PFSK-1 (cell line): Measurements from ENCODE around the gene TTLL11.

Experiments
- FOXP2 ChIP-seq: optimal IDR thresholded peaks from 2 replicates; pipeline ENCODE3; 2011; ENCODE audit warnings: borderline replicate concordance, control low read depth, inconsistent platforms; ENCODE audit not compliant: insufficient read depth; ENCODE audit errors: extremely low read length, extremely low read depth
- POLR2AphosphoS5 ChIP-seq: IDR thresholded peaks from 2 replicates; pipeline ENCODE4 v1.6.1; 2012; ENCODE audit warnings: low read depth, mild to moderate bottlenecking, control low read depth, low read length, moderate library complexity
- SIN3A ChIP-seq: IDR thresholded peaks from 2 replicates; pipeline ENCODE4 v1.6.1; 2012; ENCODE audit warnings: mild to moderate bottlenecking, low read length, moderate library complexity, borderline replicate concordance; ENCODE audit not compliant: insufficient read depth
- TAF1 ChIP-seq: IDR thresholded peaks from 2 replicates; pipeline ENCODE4 v1.6.1; 2012; ENCODE audit warnings: low read length, control low read depth, borderline replicate concordance; ENCODE audit not compliant: insufficient read depth
- TF ChIP-seq, protein P1 (sequence below), 2 experiments: IDR thresholded peaks; 2 replicates each; pipeline versions ENCODE4 v1.6.1 to v1.8.0; 2011 to 2012; ENCODE audit warnings: low read depth in 2 of 2, low read length in 2 of 2, control low read depth in 1 of 2, inconsistent platforms in 1 of 2, mild to moderate bottlenecking in 1 of 2, moderate library complexity in 1 of 2; ENCODE audit not compliant: insufficient read depth in 1 of 2

The TTLL11 gene

DNA sequence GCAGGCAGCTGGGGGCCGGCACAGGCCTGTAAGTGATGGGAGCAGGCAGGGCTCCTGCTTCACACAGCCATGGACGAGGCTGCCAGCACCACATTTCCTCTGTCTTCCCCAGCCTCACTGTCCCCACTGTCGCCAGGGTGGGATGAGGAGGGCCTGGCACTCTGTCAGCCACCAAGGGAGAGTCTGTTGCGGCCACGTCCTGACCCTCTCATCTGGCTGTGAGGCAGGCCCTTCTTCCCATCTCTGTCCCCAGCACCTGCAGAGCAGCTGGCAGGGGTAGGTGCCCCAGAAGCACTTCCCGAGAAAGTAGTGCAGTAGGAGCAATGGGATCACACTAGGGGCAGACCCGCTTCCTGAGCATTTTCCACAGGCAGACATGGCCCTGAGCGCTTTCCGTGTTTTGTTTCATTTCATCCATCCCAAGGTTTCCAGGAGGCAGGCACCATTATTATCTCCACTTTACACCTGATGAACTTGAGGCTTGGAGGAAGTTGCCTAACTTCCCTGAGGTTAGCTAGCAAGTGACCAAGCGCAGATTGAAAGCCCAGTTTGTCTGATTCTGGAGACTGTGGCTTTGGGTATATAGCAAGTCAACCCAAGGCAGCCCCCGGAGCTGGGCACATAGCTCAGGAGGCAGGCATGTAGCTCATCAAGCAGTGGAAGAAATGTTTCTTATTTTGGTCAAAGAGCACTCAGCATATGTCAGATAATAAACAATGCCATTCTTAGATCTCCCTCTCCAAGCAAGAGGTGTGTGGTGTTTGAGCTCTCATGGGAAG lies 239.3 kb downstream of the TTLL11 start:
- TF ChIP-seq SIN3A (no peak), TAF1 (no peak), FOXP2 (no peak), POLR2AphosphoS5 (no peak)
- TF ChIP-seq, protein P1, sequence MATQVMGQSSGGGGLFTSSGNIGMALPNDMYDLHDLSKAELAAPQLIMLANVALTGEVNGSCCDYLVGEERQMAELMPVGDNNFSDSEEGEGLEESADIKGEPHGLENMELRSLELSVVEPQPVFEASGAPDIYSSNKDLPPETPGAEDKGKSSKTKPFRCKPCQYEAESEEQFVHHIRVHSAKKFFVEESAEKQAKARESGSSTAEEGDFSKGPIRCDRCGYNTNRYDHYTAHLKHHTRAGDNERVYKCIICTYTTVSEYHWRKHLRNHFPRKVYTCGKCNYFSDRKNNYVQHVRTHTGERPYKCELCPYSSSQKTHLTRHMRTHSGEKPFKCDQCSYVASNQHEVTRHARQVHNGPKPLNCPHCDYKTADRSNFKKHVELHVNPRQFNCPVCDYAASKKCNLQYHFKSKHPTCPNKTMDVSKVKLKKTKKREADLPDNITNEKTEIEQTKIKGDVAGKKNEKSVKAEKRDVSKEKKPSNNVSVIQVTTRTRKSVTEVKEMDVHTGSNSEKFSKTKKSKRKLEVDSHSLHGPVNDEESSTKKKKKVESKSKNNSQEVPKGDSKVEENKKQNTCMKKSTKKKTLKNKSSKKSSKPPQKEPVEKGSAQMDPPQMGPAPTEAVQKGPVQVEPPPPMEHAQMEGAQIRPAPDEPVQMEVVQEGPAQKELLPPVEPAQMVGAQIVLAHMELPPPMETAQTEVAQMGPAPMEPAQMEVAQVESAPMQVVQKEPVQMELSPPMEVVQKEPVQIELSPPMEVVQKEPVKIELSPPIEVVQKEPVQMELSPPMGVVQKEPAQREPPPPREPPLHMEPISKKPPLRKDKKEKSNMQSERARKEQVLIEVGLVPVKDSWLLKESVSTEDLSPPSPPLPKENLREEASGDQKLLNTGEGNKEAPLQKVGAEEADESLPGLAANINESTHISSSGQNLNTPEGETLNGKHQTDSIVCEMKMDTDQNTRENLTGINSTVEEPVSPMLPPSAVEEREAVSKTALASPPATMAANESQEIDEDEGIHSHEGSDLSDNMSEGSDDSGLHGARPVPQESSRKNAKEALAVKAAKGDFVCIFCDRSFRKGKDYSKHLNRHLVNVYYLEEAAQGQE (IDR thresholded peaks at IDR 0.05; ENCODE audit: insufficient read depth in 1 of 2, low read depth in 2 of 2, low read length in 2 of 2) = no peak

DNA sequence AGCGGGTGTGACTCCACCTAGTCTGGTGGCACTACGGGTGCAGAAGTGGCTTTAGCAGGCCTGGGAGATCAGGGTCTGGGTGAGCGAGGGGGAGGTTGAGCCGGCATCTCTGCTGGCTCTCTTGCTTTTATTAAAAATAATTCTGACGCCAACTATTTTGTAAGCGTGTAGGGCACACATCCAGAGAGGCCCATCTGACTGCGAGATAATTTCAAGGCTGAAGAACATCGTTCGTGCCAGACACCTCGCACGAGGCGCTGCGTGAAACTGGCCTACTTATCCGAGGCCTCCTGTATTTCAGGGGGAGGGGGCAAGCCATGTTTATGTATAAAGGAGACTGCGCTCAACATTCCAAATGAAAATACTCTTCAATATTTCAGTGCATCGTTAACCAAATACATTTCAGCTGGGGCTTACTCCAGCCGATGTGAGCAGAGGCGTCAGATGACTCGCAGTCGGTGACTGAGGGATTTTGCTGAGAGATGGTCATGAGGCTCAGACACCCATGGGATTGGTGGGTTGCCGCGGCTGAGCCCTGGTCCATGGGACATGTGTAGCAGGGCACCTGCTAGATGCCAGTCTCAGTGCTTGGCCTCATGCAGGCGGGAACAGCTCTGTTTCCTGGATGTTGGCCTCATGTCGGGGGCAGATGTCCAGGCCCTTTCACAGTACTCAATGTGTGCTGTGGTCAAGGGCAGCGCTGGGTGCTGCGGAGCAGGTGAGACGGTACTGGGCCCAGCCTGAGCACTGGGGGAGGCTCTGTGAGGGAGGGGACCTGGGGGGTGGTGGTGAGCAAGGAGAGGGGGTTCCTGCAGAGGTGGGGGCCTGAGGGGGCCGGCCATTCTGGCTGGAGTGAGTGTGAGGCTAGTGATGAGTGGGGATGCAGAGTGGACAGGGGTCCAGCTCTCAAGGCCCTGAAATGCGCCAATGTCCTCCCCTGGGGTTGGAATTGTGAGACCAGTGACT lies 240.2 kb downstream of the TTLL11 start:
- no peak for TF ChIP-seq FOXP2
- no peak for TF ChIP-seq TAF1
- TF ChIP-seq POLR2AphosphoS5 = no peak
- no peak for TF ChIP-seq SIN3A

DNA sequence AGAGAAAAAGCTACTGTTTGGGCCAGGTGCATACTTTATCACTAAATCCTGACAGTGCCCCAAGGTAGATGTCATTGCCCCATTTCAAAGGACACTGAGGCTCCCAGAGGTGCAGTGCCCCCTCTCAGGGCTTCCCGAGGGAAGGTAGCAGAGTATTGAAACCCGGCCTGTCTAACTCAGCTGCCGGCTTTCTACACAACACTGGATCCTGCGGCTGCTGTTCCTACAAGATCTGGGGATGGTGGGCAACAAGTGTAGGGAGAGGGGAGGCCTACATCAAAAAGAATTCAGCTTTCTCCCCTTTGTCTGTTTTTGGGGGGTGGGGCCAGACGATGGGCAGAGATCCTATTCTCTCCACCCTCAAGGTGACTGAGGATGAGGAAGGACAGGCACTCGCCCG lies 240.9 kb downstream of the TTLL11 start:
- TF ChIP-seq, protein P1 (IDR thresholded peaks at IDR 0.05; ENCODE audit: insufficient read depth in 1 of 2, low read depth in 2 of 2, low read length in 2 of 2) = no peak

DNA sequence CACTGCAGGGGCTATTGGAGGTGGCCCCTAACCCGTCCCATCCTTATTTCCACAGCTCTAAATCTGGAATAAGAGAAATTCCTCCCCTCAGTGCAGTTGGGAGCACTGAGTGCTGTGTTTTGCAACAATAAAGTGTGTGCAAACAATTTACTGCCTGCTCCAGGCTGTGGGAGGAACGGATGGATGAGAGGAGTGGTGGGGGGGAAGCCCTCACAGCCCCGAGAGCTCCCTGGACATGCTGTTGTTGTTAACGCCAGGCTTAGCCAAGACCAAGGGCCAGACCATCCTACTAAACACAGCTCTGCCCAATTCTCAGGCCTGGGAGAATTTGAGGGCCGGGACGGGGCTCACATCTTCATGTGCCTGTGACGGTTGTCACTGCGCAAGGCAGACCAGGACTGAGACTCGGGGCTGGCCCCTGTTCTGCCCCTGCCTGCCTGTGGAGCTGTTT lies 241.4 kb downstream of the TTLL11 start:
- TF ChIP-seq POLR2AphosphoS5 (no peak), TAF1 (no peak), SIN3A (no peak), FOXP2 (no peak)
- TF ChIP-seq, protein P1 (IDR thresholded peaks at IDR 0.05; ENCODE audit: insufficient read depth in 1 of 2, low read depth in 2 of 2, low read length in 2 of 2) = no peak

DNA sequence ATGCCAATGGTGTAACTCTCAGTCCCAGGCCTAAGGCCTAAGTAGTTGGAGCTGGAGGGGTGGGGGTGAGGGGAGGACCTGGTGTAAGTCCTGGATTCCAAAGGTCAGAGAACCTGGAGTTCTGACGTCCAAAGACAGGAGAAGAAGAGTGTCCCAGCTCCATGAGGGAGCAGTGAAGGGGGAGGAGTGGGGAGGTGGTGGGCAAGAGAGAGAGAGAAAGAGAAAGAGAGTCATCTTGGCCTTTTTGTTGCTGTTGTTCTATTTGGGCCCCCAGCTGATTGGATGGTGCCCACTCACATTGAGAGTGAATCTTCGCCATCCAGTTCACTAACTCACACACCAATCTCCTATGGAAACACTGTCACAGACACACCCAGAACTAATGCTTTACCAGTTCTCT lies 242.7 kb downstream of the TTLL11 start:
- TF ChIP-seq SIN3A (no peak), FOXP2 (no peak), TAF1 (no peak), POLR2AphosphoS5 (no peak)
- TF ChIP-seq, protein P1 (IDR thresholded peaks at IDR 0.05; ENCODE audit: insufficient read depth in 1 of 2, low read depth in 2 of 2, low read length in 2 of 2) = no peak
